Islet precursor cell (in vitro differentiated cells): ENCODE results near the gene LRRC71.
A peak's percentile ranks its signal among the peaks of the same experiment; 100 is the strongest.

Source experiments
- DNase-seq: peaks from one replicate; pipeline ENCODE4 v3.0.0-alpha.2; 2018

The LRRC71 gene

DNA sequence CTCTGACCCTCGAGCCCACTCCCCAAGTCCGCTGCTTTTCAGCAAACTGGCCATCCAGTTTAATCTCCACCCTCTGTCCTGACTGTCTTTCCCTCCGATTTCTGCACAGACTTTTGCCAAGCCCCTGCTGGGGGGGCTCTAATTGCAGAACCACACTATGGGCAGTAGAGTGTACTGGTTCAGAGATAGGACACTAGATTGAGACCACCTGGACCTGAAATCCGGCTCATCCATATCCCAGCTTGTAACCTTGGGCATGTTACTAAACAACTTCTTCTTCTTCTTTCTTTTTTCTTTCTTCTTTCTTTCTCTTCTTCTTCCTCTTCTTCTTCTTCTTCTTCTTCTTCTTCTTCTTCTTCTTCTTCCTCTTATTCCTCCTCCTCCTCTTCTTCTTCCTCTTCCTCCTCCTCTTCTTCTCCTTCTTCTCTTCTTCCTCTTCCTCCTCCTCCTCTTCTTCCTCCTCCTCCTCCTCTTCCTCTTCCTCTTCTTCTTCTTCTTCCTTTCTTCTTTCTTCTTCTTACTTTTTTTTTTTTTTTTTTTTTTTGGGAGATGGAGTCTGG lies 7.7 kb downstream of the LRRC71 start:
- DNase-seq, result no peak

DNA sequence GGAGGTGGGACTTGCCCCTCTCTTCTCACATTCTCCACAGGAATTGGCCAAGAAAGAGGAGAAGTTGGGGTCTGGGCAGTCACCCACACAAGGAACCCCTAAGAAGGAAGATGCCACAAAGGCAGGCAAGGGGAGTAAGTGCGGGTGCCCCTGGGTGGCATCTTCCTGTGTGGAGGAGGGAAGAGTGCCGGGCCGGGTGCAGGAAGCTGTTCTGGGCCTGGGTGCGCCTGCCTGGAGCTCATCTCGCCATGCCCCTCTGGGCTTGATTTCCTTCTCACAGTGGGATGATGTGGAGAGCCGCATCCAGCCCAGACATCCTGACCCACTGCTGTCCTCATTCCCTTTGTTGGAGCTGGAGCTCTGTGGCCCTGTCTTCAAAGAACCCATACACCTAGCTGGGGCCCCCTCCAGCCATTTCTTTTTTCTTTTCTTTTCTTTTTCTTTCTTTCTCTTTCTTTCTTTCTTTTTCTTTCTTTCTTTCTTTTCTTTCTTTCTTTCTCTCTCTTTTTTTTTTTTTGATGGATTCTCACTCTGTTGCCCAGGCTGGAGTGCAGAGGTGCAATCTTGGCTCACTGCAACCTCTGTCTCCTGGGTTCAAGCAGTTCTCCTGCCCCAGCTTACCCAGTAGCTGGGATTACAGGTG lies 9.3 kb downstream of the LRRC71 start:
- DNase-seq, result no peak

DNA sequence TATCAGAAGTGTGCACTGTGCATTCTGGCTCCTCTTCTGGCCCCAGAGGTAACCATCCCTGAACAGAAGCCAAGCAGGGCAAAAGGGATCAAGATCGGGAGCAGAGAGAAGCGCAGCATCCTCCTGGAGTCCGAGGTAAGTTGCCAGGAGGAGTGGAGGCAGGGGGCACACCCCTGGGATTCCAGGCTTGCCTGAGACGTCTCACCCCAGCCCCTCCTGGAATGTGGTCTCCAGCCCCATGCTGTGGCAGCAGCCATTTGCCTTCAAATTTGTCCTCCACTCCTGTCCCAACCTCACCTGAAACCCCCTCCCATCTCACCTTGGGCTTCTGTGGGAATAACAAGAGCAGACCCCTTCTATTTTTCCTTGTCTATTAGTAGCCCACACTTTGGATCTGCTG lies 10.1 kb downstream of the LRRC71 start:
- no peak for DNase-seq

DNA sequence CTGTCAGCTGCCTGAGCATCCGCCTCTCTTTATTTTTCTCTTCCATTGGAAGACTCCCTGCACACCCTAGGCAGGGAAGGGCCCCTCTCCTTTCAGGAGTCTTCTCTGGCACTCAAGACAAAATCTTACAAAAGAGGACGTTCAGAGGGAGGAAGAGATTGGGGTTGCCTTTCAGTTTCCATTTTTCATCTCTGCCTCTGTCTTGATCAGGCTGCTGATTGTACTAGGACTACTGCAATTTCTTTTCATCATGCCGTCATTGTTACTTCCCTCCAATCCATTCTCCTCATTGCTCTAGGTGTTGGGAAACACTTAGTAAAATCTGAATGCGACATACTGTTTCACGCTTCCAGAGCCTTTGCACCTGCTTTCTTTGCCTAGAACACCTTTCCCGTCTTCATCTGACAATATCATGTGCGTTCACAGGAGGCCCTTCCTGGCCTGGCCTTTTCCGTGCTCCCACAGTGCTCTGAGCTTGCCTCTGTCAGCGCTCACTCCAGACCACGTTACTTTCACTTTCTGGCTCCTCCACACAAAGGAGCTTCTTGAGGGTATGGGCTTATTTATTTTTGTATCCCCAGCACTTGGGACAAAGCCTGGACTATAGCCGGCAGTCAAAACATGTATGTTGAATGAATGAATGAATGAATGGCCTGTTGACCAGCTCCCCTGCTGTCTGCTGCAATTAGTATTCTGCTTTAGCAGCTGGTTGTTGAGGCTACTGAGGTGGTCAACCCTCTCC lies 10.9 kb downstream of the LRRC71 start:
- no peak for DNase-seq

DNA sequence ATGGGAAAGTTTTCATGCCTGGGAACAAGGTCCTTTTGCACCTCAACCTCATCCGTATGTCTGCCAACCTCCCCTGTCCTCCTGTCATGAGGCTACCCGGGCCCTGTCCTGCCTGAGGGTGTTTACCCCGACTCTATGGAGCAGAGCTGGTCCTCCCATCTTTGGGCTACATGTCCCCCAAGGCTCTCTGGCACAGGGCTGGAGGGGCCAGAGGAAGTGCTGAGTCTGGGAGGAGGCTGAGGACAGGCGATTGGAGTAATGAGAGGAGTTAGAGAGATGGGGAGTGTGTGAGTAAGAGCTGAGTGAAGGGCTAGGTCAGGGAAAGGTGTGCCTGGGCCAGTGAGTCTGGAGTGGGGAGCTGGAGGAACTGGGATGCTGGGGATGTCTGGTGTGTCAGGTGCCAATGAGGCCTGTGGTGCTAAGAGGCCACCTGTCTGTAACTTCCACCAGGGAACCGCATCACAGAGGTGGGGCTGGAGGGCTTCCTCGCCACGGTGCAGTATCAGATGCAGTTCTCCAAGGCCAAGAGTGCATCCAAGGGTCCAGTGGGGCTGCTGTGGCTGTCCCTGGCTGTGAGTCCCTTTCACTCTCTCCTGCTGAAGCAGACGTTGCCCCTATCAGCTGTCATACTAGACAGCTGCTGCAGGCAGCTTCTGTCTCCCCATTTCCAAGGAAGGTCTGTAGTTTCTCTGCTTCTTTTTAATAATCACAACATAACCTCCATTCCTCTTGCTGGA lies 11.7 kb downstream of the LRRC71 start:
- no peak for DNase-seq

DNA sequence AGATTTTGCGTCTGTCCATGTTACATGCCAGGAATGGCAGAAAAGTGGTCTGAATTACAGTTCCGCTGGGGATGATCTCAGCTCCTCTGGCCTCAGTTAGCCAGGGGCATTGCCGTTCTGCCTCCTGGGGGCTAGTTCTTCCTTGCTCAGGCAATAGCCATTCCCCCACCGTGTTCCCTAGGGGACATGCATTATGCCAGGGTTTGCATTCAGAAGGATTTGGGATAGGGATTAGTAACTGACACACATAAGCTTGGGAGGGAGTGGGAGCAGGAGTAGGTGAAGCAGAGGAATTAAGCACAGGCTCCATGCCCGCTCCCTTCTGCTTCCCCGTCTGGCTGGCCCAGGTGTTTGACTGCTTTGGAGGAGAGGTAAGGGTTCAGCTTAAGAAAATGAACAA lies 12.7 kb downstream of the LRRC71 start:
- DNase-seq, result no peak

DNA sequence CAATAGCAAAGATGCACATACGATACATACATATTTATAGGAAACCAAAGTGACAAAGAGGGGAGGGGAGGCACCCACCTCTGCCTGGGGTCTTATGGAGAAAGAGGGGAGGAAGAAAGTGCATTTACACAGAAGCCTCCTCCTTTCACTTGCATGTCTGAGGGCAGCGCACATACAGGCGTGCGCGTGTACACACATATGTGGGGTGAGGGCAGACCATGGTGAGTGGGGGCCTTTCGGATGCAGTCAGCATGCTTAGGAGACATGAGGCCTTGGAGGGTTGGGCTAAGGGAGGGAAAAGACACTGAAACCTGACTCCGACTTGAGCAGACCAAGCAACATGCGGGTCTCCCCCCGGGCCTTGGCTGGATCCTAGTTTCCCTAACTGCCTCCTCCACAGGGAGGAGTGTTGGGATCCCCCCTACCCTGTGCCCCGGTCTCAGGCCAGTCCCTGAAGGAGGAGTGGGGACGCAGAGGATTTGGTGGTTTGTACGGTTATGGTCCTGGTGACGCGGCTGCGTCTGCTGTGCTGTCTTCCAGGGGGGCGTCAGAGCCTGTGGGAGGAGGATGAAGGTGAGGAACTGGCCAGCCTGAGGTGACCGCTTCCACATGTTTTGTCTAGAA lies 15.2 kb downstream of the LRRC71 start:
- DNase-seq, result no peak

DNA sequence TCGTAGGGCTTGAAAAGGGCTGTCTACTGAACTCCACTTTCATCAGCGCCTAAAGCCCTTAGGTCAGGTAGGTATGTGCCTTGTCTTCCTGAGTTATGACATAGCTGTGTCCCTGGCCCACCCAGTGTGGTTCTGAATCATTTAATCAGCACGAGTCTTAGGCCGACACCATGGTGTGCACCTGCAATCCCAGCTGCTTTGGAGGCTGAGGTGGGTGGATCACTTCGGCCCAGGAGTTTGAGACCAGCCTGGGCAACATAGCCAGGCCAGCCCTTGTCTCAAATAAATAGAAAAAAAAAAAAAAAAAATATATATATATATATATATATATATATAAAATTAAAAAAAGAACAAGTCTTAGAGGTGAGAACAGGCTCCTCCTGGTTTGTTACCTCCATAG lies 15.8 kb downstream of the LRRC71 start:
- no peak for DNase-seq

DNA sequence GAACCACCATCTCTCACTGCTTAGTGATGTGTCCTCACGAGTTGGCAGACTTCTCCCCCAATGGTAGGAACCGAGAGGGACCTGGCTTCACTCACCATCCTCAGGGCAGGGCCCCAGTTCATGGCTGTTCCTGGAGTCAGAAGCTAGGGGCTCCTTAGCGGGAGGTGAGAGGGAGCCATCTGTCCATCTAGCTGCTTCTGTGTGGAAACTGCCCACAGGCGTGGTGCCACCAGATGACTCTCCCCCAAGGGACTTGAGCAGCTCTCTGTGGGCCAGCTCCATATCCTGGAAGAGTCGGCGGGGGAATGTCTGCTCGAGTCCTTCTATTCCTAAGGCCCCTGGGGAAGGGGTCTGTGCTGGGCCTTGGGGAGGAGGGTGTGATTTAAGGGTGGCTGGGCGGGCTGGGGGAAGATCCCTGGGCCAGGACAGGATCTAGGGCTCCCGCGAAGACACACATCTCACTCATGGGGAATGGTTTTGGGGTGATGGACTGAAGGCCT lies 16.3 kb downstream of the LRRC71 start:
- DNase-seq, result no peak

DNA sequence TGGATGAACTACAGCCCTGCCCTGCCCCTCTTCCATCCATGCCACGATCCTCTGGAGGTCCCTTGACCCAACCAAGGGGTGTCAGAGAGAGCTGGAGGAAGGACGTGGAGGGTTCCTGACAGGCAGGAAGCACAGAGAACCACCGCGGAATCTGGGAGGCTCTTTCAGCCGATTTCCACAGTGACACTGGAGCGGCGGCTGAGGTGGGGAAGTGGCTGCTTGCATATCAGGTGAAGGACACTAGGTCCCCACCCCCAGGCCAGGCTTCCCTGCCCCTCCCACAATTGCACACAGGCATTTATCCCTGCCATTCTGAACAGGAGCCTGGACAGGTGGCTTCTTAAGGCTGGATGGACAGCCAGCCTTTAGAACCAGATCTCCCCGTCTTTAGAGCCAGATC lies 17.5 kb downstream of the LRRC71 start:
- no peak for DNase-seq

DNA sequence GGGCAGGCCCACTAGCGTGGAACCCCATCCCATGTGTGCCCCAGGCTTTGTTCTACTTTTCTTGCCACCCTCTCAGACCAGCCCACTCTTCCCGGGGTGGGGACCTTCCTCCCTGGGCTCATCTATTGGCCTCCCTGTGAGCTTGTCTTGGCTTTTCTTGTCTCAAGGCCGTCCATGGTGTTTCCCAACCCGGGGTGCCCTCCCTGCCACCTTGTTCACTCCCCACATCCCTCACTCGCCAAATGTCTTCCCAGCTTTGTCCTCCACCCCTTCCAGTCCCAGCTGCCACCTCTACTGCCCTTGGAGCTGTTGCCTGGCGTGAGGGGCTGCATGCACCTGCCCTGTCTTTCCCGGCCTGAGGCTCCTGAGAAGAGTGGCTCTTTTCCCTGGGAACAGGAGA lies 18.4 kb downstream of the LRRC71 start:
- no peak for DNase-seq

DNA sequence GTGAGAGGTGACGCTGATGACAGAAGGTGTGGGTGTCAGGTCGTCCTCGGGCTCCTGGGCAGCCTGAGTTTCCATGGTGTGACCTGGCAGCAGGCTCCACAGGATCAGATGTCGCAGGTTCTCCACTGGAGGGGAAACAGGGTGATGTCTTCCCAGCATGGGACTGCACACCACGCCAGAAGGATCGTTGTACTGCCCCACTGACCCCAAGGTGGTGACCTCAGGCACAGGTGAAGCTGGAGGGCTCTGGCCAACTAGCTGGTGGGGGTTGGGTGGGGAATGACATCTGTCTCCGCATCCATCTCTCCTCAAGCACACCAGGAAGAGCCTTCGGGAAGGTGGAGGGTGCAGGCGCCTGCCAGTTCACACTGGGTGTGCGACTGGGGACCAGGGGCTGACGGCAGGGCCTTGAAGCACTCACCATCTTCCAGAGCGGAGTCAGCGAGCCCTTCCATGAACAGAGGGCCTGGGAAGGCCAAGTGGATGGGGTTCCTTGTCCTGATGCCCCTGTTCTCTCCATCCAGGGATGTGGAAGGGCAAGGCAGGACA lies 19.4 kb downstream of the LRRC71 start:
- no peak for DNase-seq

DNA sequence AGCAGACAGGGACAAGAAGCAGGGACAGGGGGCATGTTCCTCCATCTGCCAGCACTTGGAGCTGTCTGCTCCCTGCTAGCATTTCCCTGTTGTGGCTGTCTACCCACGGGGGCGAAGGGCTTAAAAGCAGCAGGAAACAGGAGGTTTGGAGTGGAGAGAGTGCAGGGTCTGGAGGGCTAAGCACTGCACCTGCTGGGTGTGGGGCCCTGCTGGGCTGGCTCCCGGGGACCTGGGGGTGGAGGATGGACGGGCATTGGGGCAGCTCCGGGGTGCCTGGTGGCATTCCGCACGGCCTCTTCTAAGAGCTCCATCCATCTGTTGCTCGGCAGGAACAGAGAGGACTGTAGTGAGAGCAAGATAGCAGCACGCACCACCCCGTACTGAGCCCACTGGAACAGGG lies 21.2 kb downstream of the LRRC71 start:
- no peak for DNase-seq

DNA sequence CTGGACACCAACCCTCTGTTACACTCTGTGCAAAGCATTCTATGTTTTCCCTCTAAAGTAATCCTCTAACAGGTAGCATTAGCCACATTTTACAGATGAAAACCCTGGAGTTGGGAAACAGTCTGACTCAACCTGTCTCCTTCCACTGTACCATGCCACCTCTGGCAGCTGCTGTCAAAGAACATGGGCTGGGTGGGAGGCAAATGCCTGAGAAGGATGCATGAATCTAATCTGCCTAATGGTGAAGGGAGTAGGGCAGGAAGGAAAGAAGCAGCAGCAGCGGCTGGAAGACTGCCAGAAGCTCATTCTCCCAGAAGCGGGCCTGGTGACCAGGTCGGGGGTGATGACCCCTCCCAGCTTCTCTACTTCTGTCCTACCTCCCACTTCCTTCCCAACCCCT lies 21.7 kb downstream of the LRRC71 start:
- DNase-seq, result no peak

DNA sequence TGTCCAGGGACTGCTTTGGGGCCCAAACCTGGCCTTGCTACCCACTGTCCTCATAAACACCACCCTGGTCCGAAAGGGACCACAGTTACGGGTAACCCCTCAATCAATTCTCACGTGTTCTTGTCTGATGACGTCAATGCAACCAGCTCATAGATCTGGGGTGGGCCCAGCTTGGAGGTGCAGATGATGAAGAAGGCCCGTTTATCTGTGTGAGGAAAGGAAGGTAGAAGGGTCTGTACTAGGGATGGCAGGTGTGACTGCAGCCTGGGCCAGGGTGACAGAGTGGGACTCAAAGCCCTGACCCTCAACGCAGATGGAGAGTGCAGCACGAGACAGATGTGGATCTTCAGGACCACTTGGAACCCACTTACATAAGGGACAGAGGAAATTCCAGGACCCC lies 22.1 kb downstream of the LRRC71 start:
- DNase-seq, result no peak

DNA sequence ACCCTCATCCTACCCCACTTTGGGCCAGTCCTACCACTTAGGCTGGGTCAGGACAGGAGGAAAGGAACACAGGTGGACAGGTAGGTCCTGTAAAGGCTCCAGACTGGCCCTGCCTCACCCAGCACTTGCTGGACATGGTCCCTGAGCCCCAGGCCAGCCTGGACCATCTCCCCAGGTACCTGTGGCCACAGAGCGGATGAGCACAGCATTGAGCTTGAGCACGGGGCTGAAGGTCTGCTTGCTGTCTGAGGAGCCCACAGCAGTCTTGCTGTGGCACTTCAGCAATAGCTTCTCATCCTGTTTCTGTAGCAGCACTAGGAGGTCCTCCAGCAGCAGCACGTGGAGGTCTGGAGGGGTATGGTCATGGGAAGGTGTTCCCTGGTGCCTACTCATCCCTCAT lies 23.3 kb downstream of the LRRC71 start:
- no peak for DNase-seq

DNA sequence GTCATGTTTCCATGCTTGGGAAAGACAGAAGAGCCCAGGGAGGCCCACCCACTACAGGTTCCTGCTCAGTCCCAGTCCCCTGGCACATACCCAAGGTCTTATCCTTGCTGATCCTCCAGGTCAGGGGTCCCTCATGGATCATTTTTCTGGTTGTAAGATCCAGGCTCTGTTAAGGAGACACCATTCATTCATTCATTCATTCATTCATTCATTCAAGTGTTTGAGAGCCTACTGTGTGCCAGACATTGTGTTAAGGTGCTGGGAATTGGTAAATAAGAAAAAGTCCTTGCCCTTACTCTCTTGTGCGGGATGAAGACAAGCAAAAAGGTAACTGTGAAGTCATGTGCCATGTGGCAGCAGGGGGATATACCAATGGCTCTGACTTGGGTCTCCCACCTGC lies 23.8 kb downstream of the LRRC71 start:
- DNase-seq, result no peak

DNA sequence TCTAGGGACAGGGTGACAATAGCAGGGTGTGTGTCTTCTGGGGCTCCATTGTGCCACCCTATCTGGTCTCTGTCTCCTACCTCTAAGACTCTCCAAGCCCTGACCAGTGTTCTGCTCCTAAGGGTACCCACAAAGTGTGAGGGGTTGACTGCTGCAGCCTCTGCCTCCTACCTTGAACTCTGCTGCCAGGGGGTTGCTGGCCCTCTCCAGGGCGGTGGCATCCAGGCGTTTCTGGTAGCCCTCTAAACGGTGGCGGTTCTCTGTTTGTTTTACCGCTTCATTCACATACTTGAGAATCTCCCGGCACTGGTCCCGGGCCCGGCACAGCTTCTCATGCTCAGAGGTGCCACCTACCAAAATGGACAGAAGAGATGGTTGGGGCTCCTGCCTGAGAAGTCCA lies 24.4 kb downstream of the LRRC71 start:
- no peak for DNase-seq

DNA sequence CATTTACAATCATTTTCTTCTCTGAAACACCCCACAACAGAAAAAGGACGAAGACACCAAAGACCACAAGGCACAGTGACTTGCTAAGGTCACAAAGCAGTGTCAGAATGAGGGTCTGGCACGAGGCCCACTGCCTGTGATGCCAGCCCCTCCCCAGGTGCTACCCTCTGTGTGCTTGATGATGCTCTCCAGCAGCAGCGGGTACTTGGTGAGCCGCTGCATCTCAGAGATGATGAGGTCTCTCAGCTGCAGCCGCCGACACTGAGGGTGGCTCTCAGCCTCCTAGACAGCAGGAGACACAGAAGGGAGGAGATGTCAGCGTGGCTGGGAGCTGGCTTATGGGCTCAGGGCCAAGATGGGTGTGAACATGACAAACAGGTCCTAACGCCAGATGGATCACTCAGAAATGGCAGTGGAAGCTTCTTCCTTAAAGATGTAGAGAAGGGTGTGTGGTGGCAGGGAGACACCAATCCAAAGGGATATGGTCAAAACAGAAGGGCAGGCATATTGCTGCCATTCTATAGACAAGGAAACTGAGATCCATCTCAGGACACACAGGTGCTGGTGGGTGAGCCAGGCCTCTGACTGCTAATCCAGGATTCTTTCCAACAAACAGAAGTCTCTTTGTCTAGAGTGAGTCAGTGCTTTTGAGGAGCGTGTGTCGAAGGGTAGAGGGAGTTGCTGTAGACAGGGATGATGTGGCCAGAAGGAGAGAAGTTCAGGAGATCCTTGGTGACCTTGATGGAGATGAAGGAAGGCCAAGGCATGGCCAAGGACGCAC lies 25.6 kb downstream of the LRRC71 start:
- DNase-seq, result no peak

DNA sequence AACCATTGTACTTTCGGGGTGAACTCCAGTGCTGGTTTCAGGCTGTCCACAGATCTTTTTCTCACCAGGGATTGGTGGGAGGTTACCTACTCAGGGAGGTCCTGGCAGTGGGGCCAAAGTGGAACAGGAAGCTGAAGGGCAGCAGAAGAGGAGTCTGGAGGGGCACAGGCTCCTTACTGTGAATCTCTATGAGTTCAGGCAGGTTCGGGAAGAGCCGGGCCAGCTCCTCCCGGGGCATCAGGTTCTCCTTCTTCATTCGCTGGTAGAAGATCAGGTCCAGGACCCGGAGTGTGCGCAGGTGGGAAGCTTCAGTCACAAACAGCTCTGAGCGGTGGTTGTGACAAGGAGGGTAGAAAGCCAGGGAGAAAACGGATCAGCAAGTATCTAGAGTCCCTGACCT lies 26.7 kb downstream of the LRRC71 start:
- DNase-seq, result no peak

DNA sequence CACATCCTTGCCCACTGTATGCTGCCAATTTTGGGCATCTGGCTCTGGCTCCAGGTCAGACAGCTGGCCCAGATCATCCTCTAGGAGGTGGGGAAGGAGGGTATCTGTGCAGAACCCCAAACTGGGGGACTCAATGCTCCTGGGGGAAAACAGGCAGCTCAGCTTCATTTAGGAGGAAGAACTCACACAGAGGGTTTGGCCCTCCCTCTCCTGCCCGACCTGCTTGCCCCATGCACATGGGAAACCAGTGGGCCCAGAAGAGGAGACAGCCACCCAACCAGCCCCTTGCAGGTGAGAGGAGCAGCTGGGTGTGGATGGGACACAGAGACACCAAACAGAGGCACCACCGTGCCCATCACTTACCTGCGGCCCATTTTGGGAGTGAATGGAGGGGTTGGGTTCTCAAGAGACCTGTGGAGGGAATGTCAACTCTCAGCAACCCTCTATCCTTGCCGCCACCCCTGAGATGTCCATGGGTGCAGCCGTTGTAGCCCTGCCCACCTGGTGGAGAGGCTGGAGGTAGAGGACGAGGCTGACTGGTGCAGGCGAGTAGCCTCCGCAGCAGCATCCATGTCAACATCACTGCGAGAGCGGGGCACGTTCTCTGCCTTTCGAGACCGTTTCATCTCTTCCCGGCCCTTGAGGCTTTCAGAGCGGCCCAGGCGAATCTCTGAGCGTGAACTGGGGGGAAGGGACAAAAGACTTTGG lies 27.5 kb downstream of the LRRC71 start:
- peak; percentile 45 for DNase-seq
